ENCODE measurements around the gene MIAT.

The MIAT gene

GRCh38 chr22:26632422-26633155 lies 24.8 kb upstream of the MIAT start:
- DNase-seq, result no peak

- no peak for DNase-seq
Measured at GRCh38 chr22:26634189-26634588, 23.2 kb upstream of the MIAT start.

DNA sequence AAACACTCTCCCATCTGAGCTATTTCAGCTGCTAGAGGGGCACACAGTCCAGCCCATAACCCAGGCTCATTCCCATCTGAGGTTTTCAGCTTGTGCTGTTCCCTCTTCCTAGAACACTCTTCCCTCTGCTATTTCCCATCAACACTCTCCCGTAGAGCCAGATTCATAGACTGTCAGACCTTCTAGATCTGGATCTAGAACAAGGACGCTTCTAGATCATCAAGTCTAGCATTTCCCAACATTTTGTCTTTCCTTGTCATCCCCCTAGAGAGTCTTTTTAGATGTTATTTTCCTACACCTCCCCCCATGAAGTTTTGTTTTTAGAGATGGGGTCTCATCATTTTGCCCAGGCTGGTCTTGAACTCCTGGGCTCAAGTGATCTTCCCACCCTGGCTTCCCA lies 22.3 kb upstream of the MIAT start:
- no peak for DNase-seq

DNA sequence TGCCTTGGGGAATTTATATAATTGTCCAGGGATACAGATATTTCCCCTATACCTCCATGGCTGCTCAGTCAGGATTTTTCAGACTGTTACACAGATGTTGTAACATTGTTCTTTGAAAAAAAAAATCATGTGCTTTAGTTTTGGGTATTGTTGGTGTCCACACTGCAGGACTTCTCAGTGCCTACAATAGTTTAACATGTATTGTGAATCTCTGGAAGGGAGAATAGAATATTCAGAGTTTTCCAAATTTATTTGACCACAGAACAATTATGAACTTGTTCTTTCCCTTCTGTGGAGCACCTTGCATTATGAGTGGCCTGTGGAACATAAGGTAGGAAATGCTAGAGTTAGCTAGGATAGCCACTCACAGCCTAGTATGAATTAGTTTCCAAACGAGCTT lies 21.1 kb upstream of the MIAT start:
- DNase-seq, result no peak

GRCh38 chr22:26642465-26643417 lies 14.6 kb upstream of the MIAT start:
- peak; percentile 86 for DNase-seq

DNA sequence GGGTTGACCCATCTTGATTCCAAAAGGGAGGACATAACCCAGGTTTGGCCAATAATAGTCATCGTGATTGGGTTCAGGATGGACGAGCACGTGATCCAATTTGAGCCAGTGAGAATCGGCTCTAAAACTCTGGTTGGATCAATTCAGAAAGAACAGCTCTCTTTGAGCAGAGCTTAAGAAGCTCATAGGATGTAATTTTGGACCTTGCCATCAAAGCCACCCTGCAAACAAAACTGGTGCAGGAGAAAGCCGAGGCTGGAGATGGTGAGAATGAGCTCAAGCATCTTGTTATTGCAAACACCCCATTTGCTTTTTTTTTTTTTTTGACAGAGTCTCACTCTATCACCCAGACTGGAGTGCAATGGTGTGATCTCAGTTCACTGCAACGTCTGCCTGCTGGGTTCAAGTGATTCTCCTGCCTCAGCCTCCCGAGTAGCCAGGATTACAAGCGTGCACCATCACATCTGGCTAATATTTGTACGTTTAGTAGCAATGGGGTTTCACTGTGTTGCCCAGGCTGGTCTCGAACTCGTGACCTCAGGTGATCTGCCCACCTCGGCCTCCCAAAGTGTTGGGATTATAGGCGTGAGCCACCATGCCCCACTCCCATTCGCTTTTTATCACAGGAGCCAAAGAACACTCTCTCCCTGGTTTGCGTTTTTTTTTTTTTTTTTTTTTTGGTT lies 13.8 kb upstream of the MIAT start:
- no peak for DNase-seq

GRCh38 chr22:26646158-26646557 lies 11.2 kb upstream of the MIAT start:
- DNase-seq, result no peak

GRCh38 chr22:26648011-26648497 lies 9.3 kb upstream of the MIAT start:
- no peak for DNase-seq

- peak; percentile 28 for DNase-seq
Measured at GRCh38 chr22:26648528-26649388, 8.6 kb upstream of the MIAT start.

- DNase-seq, result no peak
Measured at GRCh38 chr22:26650722-26651421, 6.5 kb upstream of the MIAT start.

- DNase-seq, result no peak
Measured at GRCh38 chr22:26651815-26652214, 5.6 kb upstream of the MIAT start.

GRCh38 chr22:26658161-26658560 lies 773 bp downstream of the MIAT start:
- DNase-seq, result no peak

DNA sequence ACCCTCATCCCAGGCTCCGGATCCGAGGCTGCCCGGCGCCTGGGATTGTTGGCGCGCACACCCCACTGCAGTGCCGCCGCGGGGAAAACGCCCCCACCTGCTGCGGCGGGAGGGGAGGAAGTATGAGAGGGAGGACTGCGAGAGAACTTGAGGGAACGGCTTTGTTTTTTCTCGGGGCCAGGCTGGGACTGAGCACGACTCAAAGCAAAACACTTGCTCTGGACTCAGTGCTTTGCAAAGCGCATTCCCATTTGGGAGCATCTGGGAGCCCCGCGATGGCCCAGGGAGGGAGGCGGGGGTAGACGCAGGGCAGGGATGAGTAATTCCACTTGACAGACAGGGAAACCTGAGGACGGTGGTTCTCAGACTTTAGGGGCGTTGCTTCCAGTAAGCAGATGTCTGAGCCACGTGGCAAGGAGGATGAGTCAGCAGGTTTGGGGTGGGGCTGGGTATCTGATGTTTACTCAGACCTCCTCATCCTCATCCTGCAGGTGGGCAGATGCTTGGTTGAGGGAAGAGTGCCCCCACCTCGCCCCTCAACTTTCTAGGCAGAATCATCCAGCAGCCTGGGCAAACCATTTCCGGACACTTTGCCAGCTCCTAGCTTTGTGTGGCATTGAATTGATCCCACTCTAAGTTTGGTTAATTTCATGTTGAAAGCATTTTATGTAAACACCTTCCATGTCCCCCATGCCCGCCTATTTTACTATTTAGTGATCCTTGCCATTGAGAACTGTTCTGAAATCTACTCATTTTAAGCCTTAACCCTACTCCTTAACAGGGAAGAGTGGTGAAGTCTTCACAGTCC lies 1.5 kb downstream of the MIAT start:
- DNase-seq, result no peak

DNA sequence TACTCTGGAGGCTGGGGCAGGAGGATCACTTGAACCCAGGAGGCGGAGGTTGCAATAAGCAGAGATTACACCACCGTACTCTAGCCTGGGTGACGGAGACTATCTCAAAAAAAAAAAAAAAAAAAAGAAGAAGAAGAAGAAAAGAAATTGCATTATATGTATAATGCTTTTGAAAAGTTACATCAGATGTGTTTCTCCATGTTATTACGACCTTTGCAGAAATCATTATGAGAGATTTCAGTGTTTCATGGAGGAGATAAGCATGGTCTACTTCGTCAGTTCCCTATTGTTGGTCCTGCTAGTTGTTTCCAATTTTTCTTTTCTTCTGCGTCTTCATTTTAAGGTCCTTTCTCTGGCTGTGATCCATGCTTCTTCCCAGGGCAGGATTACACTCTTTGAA lies 3.0 kb downstream of the MIAT start:
- DNase-seq, result no peak

DNA sequence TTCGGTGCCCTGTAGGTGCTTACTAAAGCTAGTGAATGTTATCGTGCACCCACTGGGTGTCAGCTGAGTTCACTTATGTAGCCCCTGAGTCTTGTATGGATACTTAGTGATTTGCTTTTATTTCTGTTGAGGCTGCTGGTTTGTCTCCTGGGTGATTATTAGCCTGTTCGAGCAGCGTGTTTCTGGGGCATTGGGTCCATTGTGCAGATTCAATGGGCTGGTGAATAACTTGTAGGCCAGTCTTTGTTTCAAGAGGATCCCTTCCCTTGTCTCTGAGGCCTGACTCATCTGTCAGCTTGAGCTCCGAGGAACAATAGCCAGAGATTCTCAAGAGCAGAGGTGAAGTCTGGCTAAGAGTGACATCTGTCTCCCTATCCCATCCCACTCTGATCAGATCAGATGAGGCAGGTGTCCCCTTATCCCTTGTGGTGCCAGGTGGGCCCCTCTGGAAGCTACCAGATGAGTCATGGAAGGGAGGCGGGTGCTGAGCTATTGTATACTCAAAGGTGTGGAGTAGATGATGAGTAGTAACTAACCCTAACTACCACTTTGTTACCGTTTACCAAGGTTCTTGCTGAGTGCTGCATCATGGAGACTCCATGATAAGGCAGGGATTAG lies 3.7 kb downstream of the MIAT start:
- DNase-seq, result no peak

- no peak for DNase-seq
Measured at GRCh38 chr22:26662160-26662559, 4.8 kb downstream of the MIAT start.

DNA sequence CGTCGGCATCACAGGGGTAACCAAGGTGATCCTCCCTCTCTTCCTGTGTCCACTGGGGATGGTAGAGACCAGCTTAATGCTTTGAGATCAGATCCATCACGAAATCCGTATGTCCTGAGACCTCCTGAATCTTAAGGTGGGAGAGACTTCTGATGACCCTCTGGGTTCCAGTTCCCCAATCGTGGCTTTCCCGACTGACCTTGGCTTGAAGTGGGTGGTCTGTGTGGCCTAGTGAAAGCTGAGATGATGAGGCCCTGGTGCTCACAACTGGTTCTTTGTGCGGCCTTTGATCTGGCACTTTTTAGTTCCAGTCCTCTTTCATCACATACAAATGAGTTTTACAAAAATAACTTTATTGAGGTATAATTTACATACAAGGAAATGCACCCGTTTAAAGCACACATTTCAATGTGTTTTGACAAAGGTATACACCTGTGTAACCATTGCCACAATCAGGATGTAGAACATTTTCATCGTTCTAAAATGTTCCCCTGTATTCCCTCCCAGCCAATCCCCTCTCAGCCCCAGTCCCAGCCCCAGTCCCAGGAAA lies 6.1 kb downstream of the MIAT start:
- no peak for DNase-seq

DNA sequence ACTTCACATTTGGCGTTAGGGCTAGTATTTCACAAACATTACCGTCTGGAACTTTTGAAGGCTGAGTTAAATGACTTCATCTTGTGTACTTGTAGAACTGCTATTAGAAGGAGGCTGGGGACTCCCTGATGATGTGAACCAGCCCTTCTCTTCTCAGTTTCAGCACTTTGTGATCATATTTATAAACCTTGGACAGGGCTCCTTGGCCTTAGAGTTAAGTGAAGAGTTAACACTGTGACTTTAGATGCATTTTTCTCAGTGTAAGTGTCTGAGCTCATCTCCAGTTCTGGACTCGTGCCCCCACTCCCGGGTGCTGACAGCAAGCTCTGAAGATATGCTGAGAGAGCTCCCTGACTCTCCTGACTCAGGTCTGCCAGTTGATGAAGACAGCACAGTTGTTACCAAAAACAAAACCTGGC lies 8.4 kb downstream of the MIAT start:
- no peak for DNase-seq

GRCh38 chr22:26667140-26667539 lies 9.8 kb downstream of the MIAT start:
- DNase-seq, result no peak

GRCh38 chr22:26669060-26669481 lies 11.7 kb downstream of the MIAT start:
- DNase-seq, result peak; percentile 9
